Umbilical cord (tissue), 1 donor: ENCODE data around the gene ZNF532. TPM values are rescaled to one million over a fixed set of nuclear protein-coding genes. Genes with fewer than 3 reads are reported as not detected.

Source experiments
- total RNA-seq: library from RNA; depleted of rRNA; stranded (reverse); fragments of >200 nt; gene quantifications from one replicate; pipeline ENCODE4 v1.2.3, GENCODE V29; 2014; ENCODE audit warnings: low replicate concordance; ENCODE audit not compliant: insufficient read depth

The ZNF532 gene
- total RNA-seq, 1 donor from 2014 or later = 116 TPM

Other genes with a start within 250 kb of the ZNF532 start
- 133 TPM for gene ALPK2, start 235.8 kb upstream of the ZNF532 start, total RNA-seq
- gene MALT1, start 193.4 kb upstream of the ZNF532 start, total RNA-seq = 45.7 TPM